Activated gamma-delta T cell (primary cell): Measurements from ENCODE around the gene NKIRAS2.

ENCODE experiments used
- DNase-seq: peaks from one replicate; lab custom pipeline; 2025; lab: John Stamatoyannopoulos, UW

Gene NKIRAS2

DNA sequence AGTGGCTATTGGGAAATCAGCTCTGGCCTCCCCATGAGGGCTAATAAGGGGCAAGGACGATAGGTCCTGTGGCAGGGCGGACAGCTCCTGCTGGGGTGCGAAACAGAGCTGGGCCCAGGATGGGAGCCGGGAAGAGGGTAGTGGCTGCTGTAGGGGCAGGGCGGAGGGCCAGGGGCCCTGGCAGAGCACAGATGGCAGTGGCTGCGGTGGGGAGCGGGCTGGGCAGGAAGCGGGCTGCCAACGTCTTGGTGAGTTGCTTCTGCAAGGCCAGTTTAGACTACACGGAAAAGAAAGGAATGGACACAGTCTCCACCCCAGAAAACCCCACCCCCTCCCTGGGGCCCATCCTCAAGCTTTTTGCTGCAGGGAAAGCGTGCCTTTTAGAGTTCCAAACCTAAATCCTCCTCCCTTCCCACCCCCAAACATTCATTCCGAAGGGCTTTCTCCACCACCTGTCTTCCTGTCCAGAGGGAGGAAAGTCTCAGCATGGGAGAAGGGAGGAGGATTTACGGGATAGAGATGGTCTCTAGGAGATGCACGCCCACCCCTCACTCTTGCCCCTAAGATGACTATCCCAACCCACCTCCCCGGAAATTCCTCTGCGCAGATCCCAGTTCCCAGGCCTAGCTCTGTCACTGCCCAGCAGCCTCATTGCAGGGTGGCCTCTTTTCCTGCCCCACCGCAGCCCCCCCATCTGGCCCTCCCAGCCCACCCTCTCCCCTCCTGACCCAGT lies 7.1 kb downstream of the NKIRAS2 start:
- DNase-seq: no peak

DNA sequence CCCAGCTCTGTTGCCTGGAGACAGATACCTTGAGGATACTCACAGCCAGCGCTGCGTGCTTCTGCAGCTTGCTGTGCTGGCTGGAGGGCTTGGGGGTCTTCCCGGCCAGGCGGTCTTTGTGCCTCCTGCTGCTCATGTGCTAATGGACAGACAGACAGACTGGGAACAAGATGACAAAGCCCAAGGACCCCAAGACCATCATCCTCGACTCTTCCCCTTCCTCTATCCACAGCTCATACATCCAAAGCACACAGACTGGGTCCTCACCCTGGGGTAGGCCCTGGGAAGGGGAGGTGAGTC lies 7.7 kb downstream of the NKIRAS2 start:
- DNase-seq: no peak

DNA sequence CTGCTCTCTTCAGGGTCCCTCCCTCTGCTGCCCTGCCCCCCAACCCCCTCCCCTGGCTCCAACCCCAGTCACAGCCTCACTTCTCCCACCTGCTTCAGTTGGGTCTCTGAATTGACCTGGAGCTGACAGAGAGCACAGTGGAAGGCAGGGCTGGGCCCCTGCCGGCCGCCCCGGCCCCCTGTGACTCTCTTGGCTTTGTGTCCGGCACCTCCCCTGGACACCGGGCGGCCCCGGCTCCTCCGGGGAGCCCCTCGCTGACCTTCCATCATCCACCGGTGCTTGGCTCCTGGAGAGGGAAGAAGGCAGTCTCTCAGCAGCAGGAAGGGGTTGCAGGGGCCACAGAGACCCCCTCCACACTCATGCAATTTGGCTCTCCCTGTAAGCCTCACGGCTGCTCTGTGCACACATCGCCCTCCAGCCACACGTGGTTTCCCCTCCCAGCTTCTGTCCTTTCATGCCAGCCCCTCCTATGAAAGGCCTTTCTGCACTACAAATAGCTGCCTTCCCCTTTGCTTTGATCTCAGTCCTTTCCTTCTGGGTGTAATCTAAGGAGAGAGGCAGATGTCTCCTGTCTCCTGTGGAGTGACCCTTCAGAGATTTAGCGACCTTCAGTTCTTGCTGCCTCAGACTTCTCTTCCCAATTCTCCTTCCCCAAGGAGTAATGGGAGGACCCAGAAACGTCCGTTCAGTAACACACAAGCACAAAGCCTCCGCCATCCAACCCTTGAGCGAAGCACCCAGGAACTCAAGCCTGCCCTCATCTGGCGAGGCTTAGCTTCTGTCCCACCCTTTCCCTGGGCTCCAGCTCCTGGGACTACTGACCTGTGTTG lies 8.3 kb downstream of the NKIRAS2 start:
- DNase-seq: no peak

DNA sequence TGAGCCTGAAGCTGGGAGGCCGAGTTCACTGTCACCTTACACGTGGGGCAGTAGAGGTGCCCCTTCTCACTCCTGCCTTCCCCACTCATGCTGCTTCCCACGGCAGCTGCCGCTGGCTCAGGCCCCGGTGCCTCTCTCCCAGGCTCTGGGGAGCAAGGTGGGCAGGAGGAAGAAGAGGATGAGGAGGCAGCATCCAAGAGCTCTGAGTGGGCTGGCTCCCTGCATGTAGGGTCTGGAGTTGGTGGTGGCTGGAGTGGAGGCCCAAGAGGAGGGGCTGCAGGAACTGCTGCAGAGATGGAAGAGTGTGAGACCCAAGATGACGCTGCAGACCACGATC lies 8.9 kb downstream of the NKIRAS2 start:
- no peak for DNase-seq

GRCh38 chr17:42031584-42031983 lies 11.7 kb downstream of the NKIRAS2 start:
- no peak for DNase-seq

DNA sequence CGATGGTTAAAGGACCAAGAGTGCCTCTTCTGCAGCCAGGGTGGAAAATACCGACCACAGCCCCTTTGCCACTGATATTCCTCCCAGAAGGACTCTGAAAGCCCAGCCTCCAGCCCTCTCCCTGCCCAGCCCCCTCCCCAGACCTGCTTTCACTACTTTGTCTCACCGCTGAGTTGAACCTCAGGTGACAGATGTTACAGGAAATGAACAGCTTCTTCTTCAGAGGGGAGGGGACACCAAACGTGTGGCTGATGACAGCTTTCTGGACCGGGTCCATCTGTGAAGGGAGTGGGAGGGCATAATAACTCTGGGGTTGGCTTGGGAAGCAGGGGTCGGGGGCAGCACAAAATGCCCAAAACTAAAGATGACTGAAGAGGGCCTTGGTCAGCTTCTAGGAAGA lies 14.2 kb downstream of the NKIRAS2 start:
- no peak for DNase-seq

- no peak for DNase-seq
Measured at GRCh38 chr17:42038221-42038973, 18.5 kb downstream of the NKIRAS2 start.

- no peak for DNase-seq
Measured at GRCh38 chr17:42039794-42040763, 20.2 kb downstream of the NKIRAS2 start.

DNA sequence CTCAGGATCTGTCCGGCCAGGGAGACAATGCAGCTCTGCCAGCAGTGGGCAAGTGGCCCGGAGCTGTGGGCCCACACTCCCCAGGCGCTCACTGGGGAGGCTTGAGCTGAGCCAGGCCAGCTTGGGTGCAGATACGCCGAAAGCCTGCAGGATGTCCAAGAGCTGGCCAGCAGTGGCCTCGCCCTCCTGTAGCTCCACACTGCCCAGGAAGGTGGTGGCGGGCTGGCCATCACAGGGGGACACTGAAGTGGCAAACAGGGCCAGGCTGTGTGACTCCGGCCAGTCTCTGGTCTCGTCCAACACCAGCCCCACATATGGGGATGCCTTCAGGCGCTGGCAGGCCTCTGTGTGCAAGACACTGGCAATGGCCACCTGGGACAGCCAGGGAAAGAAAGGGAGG lies 20.9 kb downstream of the NKIRAS2 start:
- DNase-seq: no peak

- DNase-seq: no peak
Measured at GRCh38 chr17:42041619-42042018, 21.7 kb downstream of the NKIRAS2 start.

GRCh38 chr17:42042598-42043319 lies 22.9 kb downstream of the NKIRAS2 start:
- no peak for DNase-seq

- DNase-seq: no peak
Measured at GRCh38 chr17:42045719-42046118, 25.8 kb downstream of the NKIRAS2 start.

DNA sequence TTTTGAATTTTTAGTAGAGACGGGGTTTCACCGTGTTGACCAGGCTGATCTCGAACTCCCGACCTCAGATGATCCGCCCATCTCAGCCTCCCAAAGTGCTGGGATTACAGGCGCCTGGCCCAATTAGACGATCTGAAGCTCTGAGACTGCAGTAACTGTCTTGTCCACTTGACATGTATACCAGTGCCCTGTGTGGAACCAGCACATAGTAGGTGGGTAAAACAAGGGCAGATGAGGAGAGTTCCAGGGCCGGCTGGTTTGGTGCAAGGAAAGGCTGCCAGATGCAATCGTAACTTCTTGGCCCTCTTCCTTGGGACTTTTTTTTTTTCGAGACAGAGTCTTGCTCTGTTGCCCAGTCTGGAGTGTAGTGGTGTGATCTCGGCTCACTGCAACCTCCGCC lies 27.5 kb downstream of the NKIRAS2 start:
- DNase-seq: no peak

GRCh38 chr17:42049834-42050392 lies 30.0 kb downstream of the NKIRAS2 start:
- no peak for DNase-seq

DNA sequence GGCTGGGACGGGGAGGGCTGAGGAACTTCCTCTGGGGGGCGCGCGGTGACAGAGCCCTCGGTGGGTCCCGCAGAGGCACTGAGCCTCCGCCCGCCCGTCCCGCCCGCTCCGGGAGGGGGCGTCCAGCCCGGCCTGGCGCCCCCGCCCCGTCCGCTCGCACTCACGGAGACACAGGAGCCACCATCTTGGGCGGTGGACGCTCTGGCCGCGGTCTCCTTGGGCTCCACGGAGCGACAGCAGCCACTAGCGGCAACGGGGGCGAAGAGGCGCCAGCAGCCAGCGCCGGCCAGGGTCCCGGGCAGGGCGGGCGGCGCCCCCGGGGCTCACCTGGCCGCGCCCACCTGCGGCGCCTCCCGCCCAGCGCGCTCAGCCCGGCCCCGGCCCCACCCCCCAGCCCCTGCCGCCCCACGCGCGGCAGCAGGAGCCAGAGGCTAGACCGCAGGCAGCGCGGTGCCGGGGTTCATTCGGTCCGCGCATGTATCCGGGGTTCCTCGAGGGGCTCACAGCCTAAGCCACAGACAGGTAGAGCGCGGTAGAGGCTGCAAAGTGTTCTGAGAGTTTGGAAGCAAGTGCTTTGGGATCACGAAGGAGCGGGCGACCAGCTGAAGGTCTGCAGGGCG lies 30.6 kb downstream of the NKIRAS2 start, which contains the start of gene C17orf113:
Gene C17orf113, minus strand, starts transcription at position 209 of the 620 bp plus-strand sequence. CDS start 7,225 bp downstream, outside the sequence.
- no peak for DNase-seq

DNA sequence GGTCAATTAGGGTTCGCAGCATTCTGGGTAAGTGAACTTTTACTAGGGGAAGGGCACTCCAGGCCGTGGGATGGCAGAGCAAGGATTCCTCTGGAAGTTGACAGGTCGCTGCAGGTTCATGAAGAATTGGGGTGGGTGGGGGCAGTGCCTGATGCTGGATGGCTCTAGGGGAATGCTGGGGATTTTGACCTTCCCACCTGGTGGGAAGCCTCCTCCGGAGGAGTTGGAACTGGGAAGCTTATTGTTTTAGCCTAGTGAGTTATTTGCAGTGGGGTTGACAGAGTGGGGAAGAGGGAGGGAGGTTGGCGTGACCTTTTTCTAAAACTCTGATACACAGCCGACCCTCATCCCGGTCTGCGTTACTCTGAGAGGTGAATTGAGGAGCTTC lies 31.1 kb downstream of the NKIRAS2 start:
- no peak for DNase-seq

- DNase-seq: no peak
Measured at GRCh38 chr17:42051645-42052044, 31.8 kb downstream of the NKIRAS2 start.

DNA sequence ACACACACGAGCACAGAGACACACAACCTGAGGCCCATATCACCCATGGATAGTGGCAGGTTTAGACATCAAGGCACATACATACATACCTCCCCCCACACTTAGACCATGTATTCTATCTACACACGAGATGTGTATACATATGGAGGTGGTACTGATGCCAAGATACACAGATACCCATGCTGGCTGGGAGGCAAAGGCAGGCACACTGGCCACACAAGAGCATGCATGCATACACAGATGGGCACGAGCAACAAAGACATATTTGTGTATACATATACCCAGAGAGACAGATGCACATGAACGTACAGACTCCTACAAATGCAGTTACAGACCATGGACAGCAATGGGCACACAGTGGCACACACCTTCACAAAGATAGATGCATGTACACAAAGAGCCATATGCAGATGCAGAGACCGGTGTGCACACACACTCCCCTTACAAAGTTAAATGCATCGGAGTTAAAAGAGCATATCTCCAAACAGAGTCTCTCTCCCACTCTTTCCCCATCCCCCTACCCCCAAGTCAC lies 32.5 kb downstream of the NKIRAS2 start:
- no peak for DNase-seq

GRCh38 chr17:42053731-42054500 lies 34.0 kb downstream of the NKIRAS2 start:
- no peak for DNase-seq
